T-helper 2 cell treated with Interferon-gamma antibody and Interleukin-4, amounts not matched to agents 100 ng/mL and 5 ng/mL, for 36 hours (primary cell): ENCODE measurements around the gene RPL23. TPM values are rescaled to one million over a fixed set of nuclear protein-coding genes. Genes with fewer than 3 reads are reported as not detected.

Source experiments
- intact Hi-C: fragments of 100-400 bp; cut with micrococcal nuclease; formaldehyde crosslinking; loops from one replicate; pipeline ENCODE4 v1.15.1; 2023
- total RNA-seq: library from RNA; stranded (reverse); gene quantifications from 2 replicates; pipeline ENCODE4 v1.2.3, GENCODE V29; 2022

The RPL23 gene
- total RNA-seq, 1 donor from 2014 or later, result 1,220 TPM

GRCh38 chr17:38868817-38869525 lies 15.4 kb upstream of the RPL23 start:
- intact Hi-C loops, result loop anchor here (1.0 to 2.0 kb wide), 4 partner anchors 16 to 166 kb away; partner anchors contain the start of genes CWC25, PSMB3 and RPL23

- intact Hi-C loops, result loop anchor here (2.0 kb wide), 1 partner anchor 165 kb away; no protein-coding TSS in a partner anchor
Measured at GRCh38 chr17:38867968-38868816, 14.7 kb upstream of the RPL23 start.

GRCh38 chr17:38867179-38867967 lies 13.9 kb upstream of the RPL23 start:
- intact Hi-C loops, result no loop called here

- intact Hi-C loops, result no loop called here
Measured at GRCh38 chr17:38864636-38865398, 11.3 kb upstream of the RPL23 start.

GRCh38 chr17:38861399-38861843 lies 7.9 kb upstream of the RPL23 start:
- intact Hi-C loops, result no loop called here

- intact Hi-C loops, result loop anchor here (10.0 kb wide), 1 partner anchor 198 kb away; no protein-coding TSS in a partner anchor
Measured at GRCh38 chr17:38857271-38857670, 3.8 kb upstream of the RPL23 start.

GRCh38 chr17:38855101-38855714 lies 1.7 kb upstream of the RPL23 start:
- intact Hi-C loops, result loop anchor here (10.0 kb wide), 1 partner anchor 200 kb away; no protein-coding TSS in a partner anchor

GRCh38 chr17:38852771-38853291 lies 690 bp downstream of the RPL23 start:
- intact Hi-C loops, result loop anchor here (1.0 to 10.0 kb wide), 5 partner anchors 16 to 202 kb away; partner anchors contain the start of gene CWC25

- intact Hi-C loops, result loop anchor here (10.0 kb wide), 1 partner anchor 203 kb away; no protein-coding TSS in a partner anchor
Measured at GRCh38 chr17:38851434-38851833, 2.1 kb downstream of the RPL23 start.

- intact Hi-C loops, result loop anchor here (10.0 kb wide), 1 partner anchor 204 kb away; no protein-coding TSS in a partner anchor
Measured at GRCh38 chr17:38850374-38850773, 3.1 kb downstream of the RPL23 start.

- intact Hi-C loops, result no loop called here
Measured at GRCh38 chr17:38848939-38849605, 4.4 kb downstream of the RPL23 start.

- intact Hi-C loops, result no loop called here
Measured at GRCh38 chr17:38848557-38848891, 5.0 kb downstream of the RPL23 start.

GRCh38 chr17:38844261-38844757 lies 9.2 kb downstream of the RPL23 start:
- intact Hi-C loops, result no loop called here

- intact Hi-C loops, result loop anchor here (1.0 to 10.0 kb wide), 5 partner anchors 27 to 151 kb away; partner anchors contain the start of genes EPOP, PSMB3 and RPL23
Measured at GRCh38 chr17:38825762-38826247, 27.7 kb downstream of the RPL23 start.

GRCh38 chr17:38824899-38825761 lies 28.4 kb downstream of the RPL23 start, which contains the start of gene CWC25:
TSS of gene CWC25 (minus strand) at chr17:38825321. CDS start at chr17:38825183, 138 bp downstream.
- intact Hi-C loops, result loop anchor here (1.0 to 10.0 kb wide), 5 partner anchors 27 to 150 kb away; partner anchors contain the start of genes EPOP, PSMB3 and RPL23

GRCh38 chr17:38815576-38816193 lies 37.8 kb downstream of the RPL23 start:
- intact Hi-C loops, result no loop called here

- intact Hi-C loops, result no loop called here
Measured at GRCh38 chr17:38809828-38810227, 43.7 kb downstream of the RPL23 start.
